Karpas-422 (cell line): ENCODE data around the gene ADAMTSL2. TPM values are rescaled to one million over a fixed set of nuclear protein-coding genes. Genes with fewer than 3 reads are reported as not detected.

Experiments used
- DNase-seq: peaks from one replicate; pipeline ENCODE4 v3.0.0-alpha.2; 2015
- H2AFZ ChIP-seq: fragments of 200-600 bp; sonication (generic); 2 replicates; pipeline ENCODE4 v1.6.1; 2014; ENCODE audit warnings: antibody characterized with exemption, low read length, mixed read lengths
- H3K27ac ChIP-seq: fragments of 200-600 bp; sonication (generic); 2 replicates; pipeline ENCODE4 v1.5.1; 2014; ENCODE audit warnings: mild to moderate bottlenecking, low read length, moderate library complexity
- H3K27me3 ChIP-seq: fragments of 200-600 bp; sonication (generic); 2 replicates; pipeline ENCODE4 v1.6.1; 2014; ENCODE audit warnings: low read length, mixed read lengths
- H3K36me3 ChIP-seq: fragments of 200-600 bp; sonication (generic); 2 replicates; pipeline ENCODE4 v1.6.1; 2014; ENCODE audit warnings: low read length, mixed read lengths; ENCODE audit not compliant: insufficient read depth
- H3K4me1 ChIP-seq: fragments of 200-600 bp; sonication (generic); 2 replicates; pipeline ENCODE4 v1.6.1; 2014; ENCODE audit warnings: mild to moderate bottlenecking, low read length, mixed read lengths
- H3K4me2 ChIP-seq: fragments of 200-600 bp; sonication (generic); 2 replicates; pipeline ENCODE4 v1.6.1; 2014; ENCODE audit warnings: low read length, low read depth, mild to moderate bottlenecking; ENCODE audit not compliant: poor library complexity, severe bottlenecking
- H3K4me3 ChIP-seq: fragments of 200-600 bp; sonication (generic); 2 replicates; pipeline ENCODE4 v1.5.1; 2014; ENCODE audit warnings: mild to moderate bottlenecking, antibody characterized with exemption, low read length, mixed read lengths
- H3K79me2 ChIP-seq: fragments of 200-600 bp; sonication (generic); 2 replicates; pipeline ENCODE4 v1.6.1; 2014; ENCODE audit warnings: mild to moderate bottlenecking, low read length, mixed read lengths
- H3K9ac ChIP-seq: fragments of 200-600 bp; sonication (generic); 2 replicates; pipeline ENCODE4 v1.6.0; 2014; ENCODE audit warnings: low read length
- H3K9me2 ChIP-seq: fragments of 200-600 bp; sonication (generic), shearing (Covaris generic); replicated peaks from 2 replicates; pipeline ENCODE4 v1.6.0; 2014; ENCODE audit warnings: mild to moderate bottlenecking, low read length, moderate library complexity; ENCODE audit not compliant: insufficient read depth
- H3K9me3 ChIP-seq: fragments of 300-700, 200-600 bp; sonication (generic); 2 replicates; pipeline ENCODE4 v1.6.1; 2014; ENCODE audit warnings: low read length, mixed read lengths
- H4K20me1 ChIP-seq: fragments of 200-600 bp; sonication (generic); 2 replicates; pipeline ENCODE4 v1.6.1; 2014; ENCODE audit warnings: mild to moderate bottlenecking, antibody characterized with exemption, low read length, low read depth; ENCODE audit not compliant: insufficient read depth
- total RNA-seq: library from RNA; depleted of rRNA; stranded (reverse); fragments of >200 nt; shearing (Covaris generic); gene quantifications from 2 replicates; pipeline ENCODE4 v1.2.3, GENCODE V29; 2014; ENCODE audit warnings: low replicate concordance; rRNA removed

The ADAMTSL2 gene
- total RNA-seq: not detected in 2 replicates

GRCh38 chr9:133534346-133535291, at the start of gene ADAMTSL2:
TSS of gene ADAMTSL2 (plus strand) at chr9:133534704. CDS start at chr9:133536713, 2,009 bp downstream.
- no peak for DNase-seq
- Histone ChIP-seq H3K79me2 (no peaks in the 10 kb centered on the region), H3K27me3 (no peaks in the 10 kb centered on the region), H4K20me1 (no peaks in the 10 kb centered on the region), H2AFZ (no peak within 1 kb of the TSS), H3K9me3 (no peaks in the 10 kb centered on the region), H3K4me3 (no peak within 1 kb of the TSS), H3K4me2 (no peak within 1 kb of the TSS), H3K36me3 (no peaks in the 10 kb centered on the region), H3K9me2 (no peaks in the 10 kb centered on the region), H3K9ac (no peak within 1 kb of the TSS), H3K27ac (no peak within 1 kb of the TSS), H3K4me1 (no peaks in the 10 kb centered on the region)

- H3K79me2 ChIP-seq: no peaks in the 10 kb centered on the region
- no peak overlapping the region for H3K27ac ChIP-seq
- no peaks in the 10 kb centered on the region for H4K20me1 ChIP-seq
- DNase-seq: peak; percentile 84
- no peaks in the 10 kb centered on the region for H3K9me2 ChIP-seq
- H3K4me3 ChIP-seq: peak overlapping the region; percentile 53
- no peaks in the 10 kb centered on the region for H3K9me3 ChIP-seq
- H3K27me3 ChIP-seq: no peaks in the 10 kb centered on the region
- H3K4me1 ChIP-seq: peaks cover 9% of the 10 kb centered on the region
- H3K36me3 ChIP-seq: no peaks in the 10 kb centered on the region
- peak overlapping the region; percentile 62 for H3K4me2 ChIP-seq
- H3K9ac ChIP-seq: peak overlapping the region; percentile 61
- peak overlapping the region; percentile 45; the same call in 1 of the 2 replicates for H2AFZ ChIP-seq
These were observed 48.8 kb upstream of the ADAMTSL2 start for GRCh38 chr9:133485531-133486260.

- Histone ChIP-seq H4K20me1 (no peaks in the 10 kb centered on the region), H3K4me2 (no peak overlapping the region), H3K27ac (no peak overlapping the region), H3K4me1 (peaks cover 9% of the 10 kb centered on the region), H3K9me3 (no peaks in the 10 kb centered on the region), H3K79me2 (no peaks in the 10 kb centered on the region), H3K36me3 (no peaks in the 10 kb centered on the region), H3K27me3 (no peaks in the 10 kb centered on the region), H3K9ac (no peak overlapping the region), H3K9me2 (no peaks in the 10 kb centered on the region), H3K4me3 (no peak overlapping the region), H2AFZ (no peak overlapping the region)
- no peak for DNase-seq
These were observed 47.2 kb upstream of the ADAMTSL2 start for GRCh38 chr9:133487331-133487725.

GRCh38 chr9:133488686-133489252, 45.7 kb upstream of the ADAMTSL2 start:
- no peak for DNase-seq
- H3K9me3 ChIP-seq: no peaks in the 10 kb centered on the region
- H3K27ac ChIP-seq: no peak overlapping the region
- H3K27me3 ChIP-seq: no peaks in the 10 kb centered on the region
- peaks cover 9% of the 10 kb centered on the region for H3K4me1 ChIP-seq
- no peak overlapping the region for H3K4me3 ChIP-seq
- no peak overlapping the region for H3K9ac ChIP-seq
- no peak overlapping the region for H2AFZ ChIP-seq
- no peaks in the 10 kb centered on the region for H3K36me3 ChIP-seq
- H3K79me2 ChIP-seq: no peaks in the 10 kb centered on the region
- no peaks in the 10 kb centered on the region for H4K20me1 ChIP-seq
- H3K4me2 ChIP-seq: no peak overlapping the region
- H3K9me2 ChIP-seq: no peaks in the 10 kb centered on the region

- no peak overlapping the region for H2AFZ ChIP-seq
These were observed 45.0 kb upstream of the ADAMTSL2 start for GRCh38 chr9:133489253-133490190.

DNA sequence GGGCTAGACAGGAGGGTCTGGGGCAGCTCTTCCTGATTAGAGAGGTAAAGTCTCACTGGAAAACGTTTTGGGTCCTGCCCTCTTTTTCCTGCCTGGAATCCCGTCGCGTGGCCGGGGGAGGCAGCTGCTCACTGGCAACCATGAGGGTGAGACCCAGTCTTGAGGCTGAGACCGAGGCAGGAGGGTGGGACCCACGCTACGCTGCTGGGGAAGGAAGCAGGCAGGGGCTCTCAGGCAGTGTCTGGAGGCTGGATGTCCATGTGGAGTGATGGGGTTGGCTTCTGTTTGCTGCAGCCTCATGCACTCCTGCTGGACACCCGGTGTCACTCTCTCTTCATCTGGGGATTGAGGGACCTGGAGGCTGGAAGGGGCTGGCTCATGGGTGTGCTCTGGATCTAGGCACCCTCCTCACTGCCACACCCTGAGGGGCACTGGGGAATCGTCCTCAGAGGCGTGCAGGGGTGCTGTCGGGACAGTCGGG, 44.3 kb upstream of the ADAMTSL2 start:
- Histone ChIP-seq H3K4me3 (no peak overlapping the region), H3K9me2 (no peaks in the 10 kb centered on the region), H3K27ac (no peak overlapping the region), H3K36me3 (no peaks in the 10 kb centered on the region), H3K4me1 (peaks cover 9% of the 10 kb centered on the region), H2AFZ (no peak overlapping the region), H3K9me3 (no peaks in the 10 kb centered on the region), H3K27me3 (no peaks in the 10 kb centered on the region), H3K79me2 (no peaks in the 10 kb centered on the region), H3K4me2 (no peak overlapping the region), H4K20me1 (no peaks in the 10 kb centered on the region), H3K9ac (no peak overlapping the region)
- DNase-seq: no peak

More at GRCh38 chr9:133489253-133490190, 45.0 kb upstream of the ADAMTSL2 start:
- Histone ChIP-seq H3K9ac (no peak overlapping the region), H4K20me1 (no peaks in the 10 kb centered on the region), H3K27me3 (no peaks in the 10 kb centered on the region), H3K4me1 (peaks cover 9% of the 10 kb centered on the region), H3K9me2 (no peaks in the 10 kb centered on the region), H3K36me3 (no peaks in the 10 kb centered on the region), H3K27ac (no peak overlapping the region), H3K4me3 (no peak overlapping the region), H3K79me2 (no peaks in the 10 kb centered on the region), H3K9me3 (no peaks in the 10 kb centered on the region), H3K4me2 (no peak overlapping the region)
- DNase-seq: no peak

DNA sequence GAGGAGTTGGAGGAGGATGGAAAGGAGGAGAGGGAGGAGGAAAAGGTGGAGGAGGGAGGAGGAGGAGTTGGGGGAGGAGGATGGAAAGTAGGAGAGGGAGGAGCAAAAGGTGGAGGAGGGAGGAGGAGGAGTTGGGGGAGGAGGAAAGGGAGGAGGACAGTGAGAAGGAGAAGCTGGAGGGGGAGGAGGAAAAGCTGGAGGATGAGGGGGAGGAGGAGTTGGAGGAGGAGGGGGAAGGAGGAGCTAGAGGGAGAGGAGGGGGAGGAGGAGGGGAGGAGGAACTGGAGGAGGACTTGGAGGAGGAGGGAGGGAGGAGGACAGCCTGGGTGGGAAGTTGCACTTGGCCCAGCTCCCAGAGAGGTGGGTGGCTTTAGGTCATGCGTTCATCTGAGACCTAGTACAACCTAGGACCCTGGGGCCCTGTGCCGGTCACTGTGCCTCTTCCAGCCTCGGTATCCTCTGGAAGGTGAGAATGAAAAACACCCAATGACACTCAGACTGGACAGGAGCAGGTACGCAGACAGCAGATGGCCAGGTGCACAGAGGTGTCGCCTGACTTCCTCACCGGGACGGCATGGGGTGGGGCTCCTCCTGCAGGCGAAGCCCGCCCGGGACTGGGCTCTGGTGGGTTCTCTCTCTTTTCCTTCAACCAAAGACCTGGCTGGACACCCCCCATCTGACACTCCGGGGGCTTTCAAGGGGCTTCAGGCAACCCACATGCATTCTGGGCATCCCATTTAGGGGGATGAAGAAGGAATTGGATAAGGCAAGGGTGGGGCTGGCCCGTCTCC, 43.4 kb upstream of the ADAMTSL2 start:
- H3K9me3 ChIP-seq: no peaks in the 10 kb centered on the region
- peaks cover 2% of the 10 kb centered on the region for H3K4me1 ChIP-seq
- no peaks in the 10 kb centered on the region for H3K79me2 ChIP-seq
- no peak overlapping the region for H3K4me2 ChIP-seq
- H3K9me2 ChIP-seq: no peaks in the 10 kb centered on the region
- no peak for DNase-seq
- H3K36me3 ChIP-seq: no peaks in the 10 kb centered on the region
- no peak overlapping the region for H3K9ac ChIP-seq
- no peak overlapping the region for H2AFZ ChIP-seq
- no peak overlapping the region for H3K4me3 ChIP-seq
- no peak overlapping the region for H3K27ac ChIP-seq
- H3K27me3 ChIP-seq: no peaks in the 10 kb centered on the region
- H4K20me1 ChIP-seq: no peaks in the 10 kb centered on the region
